ENCODE measurements around the gene POC1A. TPM values are rescaled to one million over a fixed set of nuclear protein-coding genes. Genes with fewer than 3 reads are reported as not detected.

Gene POC1A
- total RNA-seq, 6 donors from 2014 or later, result 1.0 to 4.2 (median 2.8) TPM

DNA sequence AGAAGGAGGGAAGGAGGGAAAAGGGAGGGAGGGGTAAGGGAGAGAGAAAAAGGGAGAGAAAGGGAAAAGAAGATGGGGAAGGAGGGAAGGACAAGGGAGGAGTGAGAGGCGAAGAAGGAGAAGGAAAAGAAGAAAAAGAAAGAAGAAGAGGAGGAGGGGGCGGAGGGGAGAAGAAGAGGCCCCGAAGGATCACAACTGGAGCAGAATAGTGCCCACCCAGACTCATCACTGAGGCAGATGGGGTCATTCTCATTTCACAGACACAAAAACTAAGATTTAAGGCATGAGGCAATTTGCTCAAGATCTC is 41.0 kb upstream of the POC1A start:
- H3K4me1 ChIP-seq, result peaks cover 61 to 74% (median 67%) of the 10 kb centered on the region in 4 donors
- peaks cover 0 to 7% (median 0%) of the 10 kb centered on the region in 4 donors for H3K36me3 ChIP-seq
- peak overlapping the region; percentile 89 to 98 (median 93) for H3K27ac ChIP-seq
- 83 to 88% methylated on average over 3 of the region's 3 CpGs for WGBS, 2 donors
- no peaks in the 10 kb centered on the region for H3K27me3 ChIP-seq
- no peak overlapping the region for H3K4me3 ChIP-seq
- ATAC-seq (ENCODE audit: low FRiP score in 2 of 2) (no peak), DNase-seq (no peak)
- no peak for TF ChIP-seq EP300 (IDR thresholded peaks at IDR 0.05)
- TF ChIP-seq POLR2A (IDR thresholded peaks at IDR 0.05), result no peak
- TF ChIP-seq, protein P1, sequence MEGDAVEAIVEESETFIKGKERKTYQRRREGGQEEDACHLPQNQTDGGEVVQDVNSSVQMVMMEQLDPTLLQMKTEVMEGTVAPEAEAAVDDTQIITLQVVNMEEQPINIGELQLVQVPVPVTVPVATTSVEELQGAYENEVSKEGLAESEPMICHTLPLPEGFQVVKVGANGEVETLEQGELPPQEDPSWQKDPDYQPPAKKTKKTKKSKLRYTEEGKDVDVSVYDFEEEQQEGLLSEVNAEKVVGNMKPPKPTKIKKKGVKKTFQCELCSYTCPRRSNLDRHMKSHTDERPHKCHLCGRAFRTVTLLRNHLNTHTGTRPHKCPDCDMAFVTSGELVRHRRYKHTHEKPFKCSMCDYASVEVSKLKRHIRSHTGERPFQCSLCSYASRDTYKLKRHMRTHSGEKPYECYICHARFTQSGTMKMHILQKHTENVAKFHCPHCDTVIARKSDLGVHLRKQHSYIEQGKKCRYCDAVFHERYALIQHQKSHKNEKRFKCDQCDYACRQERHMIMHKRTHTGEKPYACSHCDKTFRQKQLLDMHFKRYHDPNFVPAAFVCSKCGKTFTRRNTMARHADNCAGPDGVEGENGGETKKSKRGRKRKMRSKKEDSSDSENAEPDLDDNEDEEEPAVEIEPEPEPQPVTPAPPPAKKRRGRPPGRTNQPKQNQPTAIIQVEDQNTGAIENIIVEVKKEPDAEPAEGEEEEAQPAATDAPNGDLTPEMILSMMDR (IDR thresholded peaks at IDR 0.05), result no peak
- TF ChIP-seq POLR2AphosphoS5 (IDR thresholded peaks at IDR 0.05), result no peak
- H3K9me3 ChIP-seq, result no peaks in the 10 kb centered on the region

DNA sequence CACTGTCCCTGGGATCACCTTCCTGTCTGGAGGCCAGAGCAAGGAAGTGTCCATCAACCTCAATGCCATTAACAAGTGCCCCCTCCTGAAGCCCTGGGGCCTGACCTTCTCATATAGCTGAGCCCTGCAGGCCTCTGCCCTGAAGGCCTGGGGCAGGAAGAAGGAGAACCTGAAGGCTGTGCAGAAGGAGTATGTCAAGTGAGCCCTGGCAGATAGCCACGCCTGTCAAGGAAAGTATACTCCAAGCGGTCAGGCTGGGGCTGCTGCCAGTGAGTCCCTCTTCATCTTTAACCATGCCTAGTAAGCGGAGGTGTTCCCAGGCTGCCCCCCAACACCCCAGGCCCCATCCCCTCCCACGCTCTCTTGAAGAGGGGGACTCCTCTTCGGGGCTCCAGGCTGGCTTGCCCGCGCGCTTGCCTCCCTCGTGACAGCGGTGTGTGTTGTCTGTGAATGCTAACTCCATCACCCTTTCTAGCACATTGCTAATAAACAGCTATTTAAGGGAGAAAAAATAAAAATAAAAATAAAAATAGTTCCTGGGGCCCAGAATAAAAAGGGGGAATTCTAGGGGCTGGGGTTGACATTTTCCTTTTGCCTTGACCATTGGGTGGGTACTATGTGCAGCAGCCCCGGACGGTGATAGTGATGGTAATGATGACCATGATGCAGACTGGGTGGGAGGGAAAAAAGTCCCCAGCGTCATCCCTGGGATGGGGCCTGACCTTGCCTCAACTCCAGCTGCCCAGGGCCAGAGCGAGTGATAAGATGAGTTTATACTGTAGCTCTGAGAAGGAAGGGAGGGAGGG is 40.5 kb upstream of the POC1A start:
- Histone ChIP-seq H3K36me3 (peaks cover 0 to 4% (median 0%) of the 10 kb centered on the region in 4 donors), H3K9me3 (no peaks in the 10 kb centered on the region), H3K4me3 (no peak overlapping the region), H3K27ac (peak overlapping the region in 3 of 4 donors; percentile 92 to 98 (median 94)), H3K4me1 (peaks cover 61 to 72% (median 68%) of the 10 kb centered on the region in 4 donors), H3K27me3 (no peaks in the 10 kb centered on the region)
- DNase-seq (peak; percentile 71 to 93), ATAC-seq (ENCODE audit: low FRiP score in 2 of 2) (peak in 1 of 2 donors; percentile 28)
- TF ChIP-seq, protein P1 (IDR thresholded peaks at IDR 0.05), result no peak
- peak in 1 of 2 donors; percentile 33 for TF ChIP-seq POLR2AphosphoS5 (IDR thresholded peaks at IDR 0.05)
- peak in 1 of 4 donors; percentile 18 for TF ChIP-seq EP300 (IDR thresholded peaks at IDR 0.05)
- 53 to 58% methylated on average over 12 to 14 of the region's 14 CpGs for WGBS, 2 donors

DNA sequence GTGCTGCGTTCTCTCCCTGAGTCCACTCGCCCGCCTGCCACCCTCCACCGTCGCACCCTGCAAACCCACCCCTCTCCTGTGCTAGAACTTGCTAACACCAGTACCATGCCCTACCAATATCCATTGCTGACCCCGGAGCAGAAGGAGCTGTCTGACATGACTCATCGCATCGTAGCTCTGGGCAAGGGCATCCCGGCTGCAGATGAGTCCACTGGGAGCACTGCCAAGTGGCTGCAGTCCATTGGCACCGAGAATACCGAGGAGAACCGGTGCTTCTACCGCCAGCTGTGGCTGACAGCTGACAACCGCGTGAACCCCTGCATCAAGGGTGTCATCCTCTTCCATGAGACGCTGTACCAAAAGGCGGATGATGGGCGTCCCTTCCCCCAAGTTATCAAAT is 38.8 kb upstream of the POC1A start:
- Histone ChIP-seq H3K27me3 (no peaks in the 10 kb centered on the region), H3K36me3 (no peaks in the 10 kb centered on the region), H3K4me1 (peaks cover 53 to 63% (median 59%) of the 10 kb centered on the region in 4 donors), H3K4me3 (no peak overlapping the region), H3K9me3 (no peaks in the 10 kb centered on the region), H3K27ac (no peak overlapping the region)
- DNase-seq, result peak in 1 of 2 donors; percentile 47
- TF ChIP-seq, protein P1 (IDR thresholded peaks at IDR 0.05), result no peak
- TF ChIP-seq POLR2A (IDR thresholded peaks at IDR 0.05) (no peak), EP300 (IDR thresholded peaks at IDR 0.05) (no peak), POLR2AphosphoS5 (IDR thresholded peaks at IDR 0.05) (no peak)
- ATAC-seq (ENCODE audit: low FRiP score in 2 of 2), result no peak
- 84 to 96% methylated on average over 6 to 18 of the region's 18 CpGs for WGBS, 2 donors

DNA sequence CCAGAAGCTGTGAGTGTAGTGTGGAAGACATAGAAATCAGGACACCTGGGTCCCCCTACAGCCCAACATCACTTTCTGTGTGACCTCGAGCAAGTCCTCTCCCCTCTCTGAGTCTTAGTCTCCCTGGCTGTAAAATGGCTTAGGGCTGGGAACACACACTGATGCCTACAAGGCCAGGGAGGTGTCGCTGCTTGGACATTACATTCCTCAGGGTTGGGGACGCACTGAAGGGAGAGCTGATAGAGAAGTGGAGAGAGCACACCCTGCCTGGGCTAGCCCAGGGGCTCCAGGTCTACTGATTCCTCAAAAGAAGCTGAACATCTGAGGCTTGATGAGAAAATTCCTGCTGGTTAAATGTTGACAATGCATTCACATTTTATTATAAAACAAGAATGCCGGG is 37.4 kb upstream of the POC1A start:
- H3K36me3 ChIP-seq, result no peaks in the 10 kb centered on the region
- H3K27me3 ChIP-seq, result no peaks in the 10 kb centered on the region
- 76 to 88% methylated on average over 4 of the region's 4 CpGs for WGBS, 2 donors
- no peak for DNase-seq
- no peak overlapping the region for H3K4me3 ChIP-seq
- peak overlapping the region in 2 of 4 donors; percentile 15 to 65 for H3K27ac ChIP-seq
- H3K9me3 ChIP-seq, result no peaks in the 10 kb centered on the region
- peaks cover 42 to 52% (median 48%) of the 10 kb centered on the region in 4 donors for H3K4me1 ChIP-seq
- TF ChIP-seq POLR2A (IDR thresholded peaks at IDR 0.05) (no peak), EP300 (IDR thresholded peaks at IDR 0.05) (no peak), POLR2AphosphoS5 (IDR thresholded peaks at IDR 0.05) (no peak)
- TF ChIP-seq, protein P1 (IDR thresholded peaks at IDR 0.05), result no peak
- ATAC-seq (ENCODE audit: low FRiP score in 2 of 2), result no peak

Measured in upper lobe of left lung (tissue), 6 donors.